ENCODE data around the gene UBAP1L. TPM values are rescaled to one million over a fixed set of nuclear protein-coding genes. Genes with fewer than 3 reads are reported as not detected.
"Not testable (repeated sequence)": the region's sequence is repeated elsewhere in the genome, so short reads cannot be mapped to it uniquely, and the experiment has no call there.

The UBAP1L gene
- total RNA-seq, 2 donors from 2014 or later = 5.2 to 6.3 TPM

GRCh38 chr15:65075607-65076395 lies 39.2 kb downstream of the UBAP1L start:
- not testable (repeated sequence) for H3K9me3 Mint-ChIP-seq; ATAC-seq (replicated peaks in 1 of 2); H3K4me3 Mint-ChIP-seq; H3K4me1 Mint-ChIP-seq (ENCODE audit: low read depth); H3K36me3 Mint-ChIP-seq (ENCODE audit: insufficient read depth in 2 of 2); DNase-seq; H3K27ac Mint-ChIP-seq
- peaks cover 25% of the 10 kb centered on the region for H3K27me3 Mint-ChIP-seq (ENCODE audit: low read depth)

GRCh38 chr15:65074946-65075345 lies 40.1 kb downstream of the UBAP1L start:
- not testable (repeated sequence) for H3K27ac Mint-ChIP-seq; ATAC-seq (replicated peaks in 1 of 2); H3K36me3 Mint-ChIP-seq (ENCODE audit: insufficient read depth in 2 of 2); H3K4me3 Mint-ChIP-seq; DNase-seq; H3K9me3 Mint-ChIP-seq; H3K4me1 Mint-ChIP-seq (ENCODE audit: low read depth)
- peaks cover 25% of the 10 kb centered on the region for H3K27me3 Mint-ChIP-seq (ENCODE audit: low read depth)

- peaks cover 17% of the 10 kb centered on the region for H3K27me3 Mint-ChIP-seq (ENCODE audit: low read depth)
- no peaks in the 10 kb centered on the region for H3K36me3 Mint-ChIP-seq (ENCODE audit: insufficient read depth in 2 of 2)
- no peaks in the 10 kb centered on the region for H3K9me3 Mint-ChIP-seq
- no peak overlapping the region for H3K4me3 Mint-ChIP-seq
- H3K27ac Mint-ChIP-seq = no peak overlapping the region
- DNase-seq = no peak
- ATAC-seq (replicated peaks in 1 of 2) = no peak
- peaks cover 7% of the 10 kb centered on the region for H3K4me1 Mint-ChIP-seq (ENCODE audit: low read depth)
These were observed 42.4 kb downstream of the UBAP1L start for GRCh38 chr15:65072617-65073016.

GRCh38 chr15:65072027-65072426 lies 43.0 kb downstream of the UBAP1L start:
- Mint-ChIP-seq H3K4me3 (no peak overlapping the region), H3K4me1 (ENCODE audit: low read depth) (peaks cover 6% of the 10 kb centered on the region), H3K9me3 (no peaks in the 10 kb centered on the region), H3K36me3 (ENCODE audit: insufficient read depth in 2 of 2) (no peaks in the 10 kb centered on the region), H3K27me3 (ENCODE audit: low read depth) (peaks cover 21% of the 10 kb centered on the region), H3K27ac (no peak overlapping the region)
- DNase-seq (no peak), ATAC-seq (replicated peaks in 1 of 2) (no peak)

GRCh38 chr15:65071381-65071811 lies 43.6 kb downstream of the UBAP1L start:
- Mint-ChIP-seq H3K27ac (no peak overlapping the region), H3K36me3 (ENCODE audit: insufficient read depth in 2 of 2) (no peaks in the 10 kb centered on the region), H3K4me1 (ENCODE audit: low read depth) (peaks cover 6% of the 10 kb centered on the region), H3K4me3 (no peak overlapping the region), H3K9me3 (no peaks in the 10 kb centered on the region), H3K27me3 (ENCODE audit: low read depth) (peaks cover 26% of the 10 kb centered on the region)
- ATAC-seq (replicated peaks in 1 of 2) (no peak), DNase-seq (no peak)

GRCh38 chr15:65069779-65070546 lies 45.0 kb downstream of the UBAP1L start:
- Mint-ChIP-seq H3K27me3 (ENCODE audit: low read depth) (peaks cover 35% of the 10 kb centered on the region), H3K4me3 (no peak overlapping the region), H3K36me3 (ENCODE audit: insufficient read depth in 2 of 2) (no peaks in the 10 kb centered on the region), H3K9me3 (no peaks in the 10 kb centered on the region), H3K27ac (no peak overlapping the region), H3K4me1 (ENCODE audit: low read depth) (peaks cover 6% of the 10 kb centered on the region)
- ATAC-seq (replicated peaks in 1 of 2) (no peak), DNase-seq (no peak)

- Mint-ChIP-seq H3K4me3 (no peak overlapping the region), H3K27ac (no peak overlapping the region), H3K36me3 (ENCODE audit: insufficient read depth in 2 of 2) (no peaks in the 10 kb centered on the region), H3K27me3 (ENCODE audit: low read depth) (peaks cover 35% of the 10 kb centered on the region), H3K4me1 (ENCODE audit: low read depth) (peaks cover 6% of the 10 kb centered on the region), H3K9me3 (no peaks in the 10 kb centered on the region)
- ATAC-seq (replicated peaks in 1 of 2) = no peak
- DNase-seq = no peak
These were observed 45.8 kb downstream of the UBAP1L start for GRCh38 chr15:65069179-65069578.

GRCh38 chr15:65068403-65068788 lies 46.6 kb downstream of the UBAP1L start:
- DNase-seq (no peak), ATAC-seq (replicated peaks in 1 of 2) (no peak)
- H3K27me3 Mint-ChIP-seq (ENCODE audit: low read depth) = peaks cover 35% of the 10 kb centered on the region
- H3K9me3 Mint-ChIP-seq = no peaks in the 10 kb centered on the region
- no peak overlapping the region for H3K27ac Mint-ChIP-seq
- H3K4me3 Mint-ChIP-seq = peak overlapping the region; percentile 30 to 65
- H3K36me3 Mint-ChIP-seq (ENCODE audit: insufficient read depth in 2 of 2) = no peaks in the 10 kb centered on the region
- peaks cover 6% of the 10 kb centered on the region for H3K4me1 Mint-ChIP-seq (ENCODE audit: low read depth)

- ATAC-seq (replicated peaks in 1 of 2) = no peak
- Mint-ChIP-seq H3K9me3 (no peaks in the 10 kb centered on the region), H3K4me3 (peak within 1 kb of the TSS; percentile 30 to 68), H3K27ac (no peak within 1 kb of the TSS), H3K4me1 (ENCODE audit: low read depth) (peaks cover 6% of the 10 kb centered on the region), H3K27me3 (ENCODE audit: low read depth) (peaks cover 35% of the 10 kb centered on the region), H3K36me3 (ENCODE audit: insufficient read depth in 2 of 2) (no peaks in the 10 kb centered on the region)
- DNase-seq = no peak
These were observed 47.2 kb downstream of the UBAP1L start, which contains the start of gene RASL12 for GRCh38 chr15:65067645-65068402. TSS of gene RASL12 (minus strand) at chr15:65067991. CDS start at chr15:65067835, 156 bp downstream.

GRCh38 chr15:65067317-65067644 lies 47.7 kb downstream of the UBAP1L start:
- Mint-ChIP-seq H3K9me3 (no peaks in the 10 kb centered on the region), H3K4me1 (ENCODE audit: low read depth) (peaks cover 6% of the 10 kb centered on the region), H3K4me3 (peak overlapping the region; percentile 15 to 68), H3K27me3 (ENCODE audit: low read depth) (peaks cover 35% of the 10 kb centered on the region), H3K27ac (no peak overlapping the region), H3K36me3 (ENCODE audit: insufficient read depth in 2 of 2) (no peaks in the 10 kb centered on the region)
- ATAC-seq (replicated peaks in 1 of 2) (no peak), DNase-seq (no peak)

- ATAC-seq (replicated peaks in 1 of 2) = no peak
- H3K36me3 Mint-ChIP-seq (ENCODE audit: insufficient read depth in 2 of 2) = no peaks in the 10 kb centered on the region
- no peaks in the 10 kb centered on the region for H3K9me3 Mint-ChIP-seq
- H3K4me3 Mint-ChIP-seq = peak overlapping the region; percentile 15 to 68
- no peak overlapping the region for H3K27ac Mint-ChIP-seq
- no peak for DNase-seq
- H3K27me3 Mint-ChIP-seq (ENCODE audit: low read depth) = peaks cover 35% of the 10 kb centered on the region
- peaks cover 6% of the 10 kb centered on the region for H3K4me1 Mint-ChIP-seq (ENCODE audit: low read depth)
These were observed 48.2 kb downstream of the UBAP1L start for GRCh38 chr15:65066635-65067316.

- Mint-ChIP-seq H3K36me3 (ENCODE audit: insufficient read depth in 2 of 2) (no peaks in the 10 kb centered on the region), H3K27me3 (ENCODE audit: low read depth) (peaks cover 35% of the 10 kb centered on the region), H3K9me3 (no peaks in the 10 kb centered on the region), H3K4me3 (no peak overlapping the region), H3K27ac (no peak overlapping the region), H3K4me1 (ENCODE audit: low read depth) (peaks cover 6% of the 10 kb centered on the region)
- no peak for DNase-seq
- no peak for ATAC-seq (replicated peaks in 1 of 2)
These were observed 48.9 kb downstream of the UBAP1L start for GRCh38 chr15:65066001-65066634.
